H1 (cell line): ENCODE data around the gene RPS6KL1. TPM values are rescaled to one million over a fixed set of nuclear protein-coding genes. Genes with fewer than 3 reads are reported as not detected.

Experiments
- CEBPB ChIP-seq: IDR thresholded peaks from 2 replicates; pipeline ENCODE4 v1.6.1; 2012; ENCODE audit warnings: low read depth, low read length
- CTCF ChIP-seq, 3 experiments: IDR thresholded peaks; 1 replicate in 2 of 3; 2 replicates in 1 of 3; pipeline versions ENCODE4 v1.5.1 to v1.6.1; 2011; ENCODE audit warnings: low read length in 3 of 3, mild to moderate bottlenecking in 3 of 3, inconsistent platforms in 2 of 3, low read depth in 1 of 3, moderate library complexity in 1 of 3; ENCODE audit not compliant: insufficient read depth in 1 of 3; ENCODE audit errors: control extremely low read depth in 1 of 3
- EP300 ChIP-seq, 2 experiments: IDR thresholded peaks; 1 replicate in 1 of 2; 2 replicates in 1 of 2; pipeline ENCODE4 v1.6.1; 2011 to 2012; ENCODE audit warnings: low read depth in 2 of 2, low read length in 2 of 2, mild to moderate bottlenecking in 2 of 2, borderline replicate concordance in 1 of 2, inconsistent platforms in 1 of 2, moderate library complexity in 1 of 2
- RAD21 ChIP-seq, 2 experiments: IDR thresholded peaks in 1 of 2; conservative IDR thresholded peaks in 1 of 2; 2 replicates each; pipeline ENCODE4 v1.6.1; 2011; ENCODE audit warnings: low read depth in 2 of 2, low read length in 2 of 2, improper control_type of control experiment in 1 of 2, inconsistent platforms in 1 of 2, mild to moderate bottlenecking in 1 of 2, moderate library complexity in 1 of 2
- TAF1 ChIP-seq: IDR thresholded peaks from 2 replicates; pipeline ENCODE4 v1.6.1; 2011; ENCODE audit warnings: mild to moderate bottlenecking, low read depth, low read length
- TCF12 ChIP-seq: IDR thresholded peaks from 2 replicates; pipeline ENCODE4 v1.6.1; 2011; ENCODE audit warnings: low read depth, mild to moderate bottlenecking, low read length
- polyA plus RNA-seq, 7 experiments: library from polyadenylated mRNA; depleted of rRNA in 3 of 7; stranded (reverse) in 5 of 7; unstranded in 2 of 7; fragments of >200 nt in 5 of 7; fragments of 200-250 nt in 2 of 7; gene quantifications; 1 replicate in 5 of 7; 2 replicates in 1 of 7; 4 replicates in 1 of 7; pipeline versions ENCODE4 v1.2.1 to v1.2.3, GENCODE V29; 2011 to 2013; ENCODE audit warnings: missing spikeins in 2 of 7, mixed read lengths in 2 of 7
- total RNA-seq: library from RNA; stranded (reverse); fragmentation: NEBNext Ultra II Directional; extraction: Animal tissue kit (Norgen Biotek cat#: 25700); gene quantifications from 2 replicates; pipeline ENCODE4 v1.2.1, GENCODE V29; 2021
- TF ChIP-seq, protein P1 (sequence below): IDR thresholded peaks from 2 replicates; pipeline ENCODE4 v1.6.1; 2011; ENCODE audit warnings: low read length, improper control_type of control experiment

The RPS6KL1 gene
- total and polyA plus RNA-seq, 2 of the 8 experiments (the other 6 are each of a cell fraction or from before 2014, with no cell fraction given), result 9.8 to 13.8 TPM

- TF ChIP-seq RAD21 (IDR thresholded peaks at IDR 0.05 in 1 of 2, conservative IDR thresholded peaks at IDR 0.05 in 1 of 2; ENCODE audit: low read depth in 2 of 2, low read length in 2 of 2) (no peak), CEBPB (no peak), TAF1 (no peak), CTCF (IDR thresholded peaks at IDR 0.05; ENCODE audit: control extremely low read depth in 1 of 3, insufficient read depth in 1 of 3, low read depth in 1 of 3, low read length in 3 of 3) (no peak), TCF12 (no peak), EP300 (IDR thresholded peaks at IDR 0.05; ENCODE audit: borderline replicate concordance in 1 of 2, low read depth in 2 of 2, low read length in 2 of 2) (no peak)
- TF ChIP-seq, protein P1, sequence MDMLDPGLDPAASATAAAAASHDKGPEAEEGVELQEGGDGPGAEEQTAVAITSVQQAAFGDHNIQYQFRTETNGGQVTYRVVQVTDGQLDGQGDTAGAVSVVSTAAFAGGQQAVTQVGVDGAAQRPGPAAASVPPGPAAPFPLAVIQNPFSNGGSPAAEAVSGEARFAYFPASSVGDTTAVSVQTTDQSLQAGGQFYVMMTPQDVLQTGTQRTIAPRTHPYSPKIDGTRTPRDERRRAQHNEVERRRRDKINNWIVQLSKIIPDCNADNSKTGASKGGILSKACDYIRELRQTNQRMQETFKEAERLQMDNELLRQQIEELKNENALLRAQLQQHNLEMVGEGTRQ, result no peak
Observed at GRCh38 chr14:74858022-74858421, 65.0 kb downstream of the RPS6KL1 start (continued).
